ENCODE data around the gene GALNT6.

DNA sequence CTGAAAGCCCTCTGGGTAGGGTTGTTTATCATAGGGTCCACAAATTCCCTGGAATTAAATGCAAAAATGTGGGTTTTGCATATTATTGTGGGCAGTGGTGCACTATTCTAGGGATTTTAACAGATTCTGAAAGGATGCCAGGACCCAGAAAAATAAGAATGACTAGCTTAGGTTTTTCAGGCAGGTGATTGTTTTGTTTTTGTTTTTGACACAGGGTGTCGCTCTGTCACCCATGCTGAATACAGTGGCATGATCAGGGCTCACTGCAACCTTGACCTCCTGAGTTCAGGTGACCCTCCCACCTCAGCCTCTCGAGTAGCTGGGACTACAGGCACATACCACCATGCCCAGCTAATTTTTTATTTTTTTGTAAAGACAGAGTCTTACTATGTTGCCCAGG is 19.2 kb downstream of the GALNT6 start:
- TF ChIP-seq POLR2AphosphoS5 (IDR thresholded peaks at IDR 0.05) (no peak), CTCF (IDR thresholded peaks at IDR 0.05; ENCODE audit: poor library complexity, severe bottlenecking) (no peak), REST (IDR thresholded peaks at IDR 0.05; ENCODE audit: borderline replicate concordance) (no peak)
